Inferior parietal cortex (tissue), 1 donor: ENCODE results near the gene PRKAB1.
"Not testable (repeated sequence)": the region's sequence is repeated elsewhere in the genome, so short reads cannot be mapped to it uniquely, and the experiment has no call there.

Source experiments
- DNase-seq: peaks from one replicate; pipeline ENCODE4 v3.0.0-alpha.2; 2016; ENCODE audit errors: extremely low spot score

Gene PRKAB1

GRCh38 chr12:119684711-119685369 lies 16.9 kb downstream of the PRKAB1 start:
- DNase-seq: no peak

GRCh38 chr12:119685375-119685774 lies 17.4 kb downstream of the PRKAB1 start:
- no peak for DNase-seq

- no peak for DNase-seq
Measured at GRCh38 chr12:119686355-119686754, 18.4 kb downstream of the PRKAB1 start.

GRCh38 chr12:119686776-119687175 lies 18.8 kb downstream of the PRKAB1 start:
- no peak for DNase-seq

GRCh38 chr12:119687406-119687805 lies 19.5 kb downstream of the PRKAB1 start:
- DNase-seq: no peak

- no peak for DNase-seq
Measured at GRCh38 chr12:119687879-119688278, 19.9 kb downstream of the PRKAB1 start.

GRCh38 chr12:119689935-119690500 lies 22.1 kb downstream of the PRKAB1 start:
- DNase-seq: no peak

- no peak for DNase-seq
Measured at GRCh38 chr12:119691202-119691810, 23.4 kb downstream of the PRKAB1 start.

- DNase-seq: no peak
Measured at GRCh38 chr12:119692410-119692809, 24.5 kb downstream of the PRKAB1 start.

- no peak for DNase-seq
Measured at GRCh38 chr12:119692997-119693396, 25.1 kb downstream of the PRKAB1 start.

- no peak for DNase-seq
Measured at GRCh38 chr12:119693511-119693910, 25.6 kb downstream of the PRKAB1 start.

GRCh38 chr12:119694111-119694510 lies 26.2 kb downstream of the PRKAB1 start:
- DNase-seq: no peak

GRCh38 chr12:119695034-119695433 lies 27.1 kb downstream of the PRKAB1 start:
- DNase-seq: no peak

GRCh38 chr12:119696943-119697342 lies 29.0 kb downstream of the PRKAB1 start:
- DNase-seq: no peak

- DNase-seq: no peak
Measured at GRCh38 chr12:119699199-119699760, 31.3 kb downstream of the PRKAB1 start.

- DNase-seq: no peak
Measured at GRCh38 chr12:119700078-119700477, 32.1 kb downstream of the PRKAB1 start.

- DNase-seq: no peak
Measured at GRCh38 chr12:119704065-119704747, 36.3 kb downstream of the PRKAB1 start.

- DNase-seq: no peak
Measured at GRCh38 chr12:119705182-119705581, 37.2 kb downstream of the PRKAB1 start.

- DNase-seq: not testable (repeated sequence)
Measured at GRCh38 chr12:119706427-119706826, 38.5 kb downstream of the PRKAB1 start.

- DNase-seq: no peak
Measured at GRCh38 chr12:119710374-119710964, 42.5 kb downstream of the PRKAB1 start.

- no peak for DNase-seq
Measured at GRCh38 chr12:119710965-119711551, 43.1 kb downstream of the PRKAB1 start.

GRCh38 chr12:119711693-119712092 lies 43.8 kb downstream of the PRKAB1 start:
- no peak for DNase-seq
